ENCODE measurements around the gene CGB2. TPM values are rescaled to one million over a fixed set of nuclear protein-coding genes. Genes with fewer than 3 reads are reported as not detected.

Gene CGB2
- total RNA-seq, 3 donors from 2014 or later (not counting 1 experiment from before 2014, with no cell fraction given) = not detected

GRCh38 chr19:49004964-49005614 is 26.6 kb upstream of the CGB2 start:
- ATAC-seq = no peak
- Mint-ChIP-seq H3K9me3 (no peaks in the 10 kb centered on the region), H3K4me3 (no peak overlapping the region), H3K36me3 (no peaks in the 10 kb centered on the region), H3K4me1 (no peaks in the 10 kb centered on the region), H3K27ac (no peak overlapping the region), H3K27me3 (ENCODE audit: low read depth in 2 of 2) (no peaks in the 10 kb centered on the region)
- Histone ChIP-seq H3K4me3 (ENCODE audit: low read length) (no peak overlapping the region), H3K27me3 (ENCODE audit: control insufficient read depth, insufficient read depth, low read length) (no peaks in the 10 kb centered on the region), H3K4me1 (ENCODE audit: control insufficient read depth, insufficient read depth, low read length) (no peaks in the 10 kb centered on the region), H3K9me3 (ENCODE audit: control insufficient read depth, insufficient read depth, low read length) (no peaks in the 10 kb centered on the region), H3K27ac (ENCODE audit: low read length) (no peak overlapping the region), H3K36me3 (ENCODE audit: control insufficient read depth, insufficient read depth, low read length) (peaks cover 39% of the 10 kb centered on the region)
- TF ChIP-seq CTCF (IDR thresholded peaks at IDR 0.05) = no peak
- WGBS (ENCODE audit: insufficient coverage) = 96% methylated on average over 7 of the region's 7 CpGs
- intact Hi-C loops (cut with micrococcal nuclease) = no loop called here
- DNase-seq = no peak

DNA sequence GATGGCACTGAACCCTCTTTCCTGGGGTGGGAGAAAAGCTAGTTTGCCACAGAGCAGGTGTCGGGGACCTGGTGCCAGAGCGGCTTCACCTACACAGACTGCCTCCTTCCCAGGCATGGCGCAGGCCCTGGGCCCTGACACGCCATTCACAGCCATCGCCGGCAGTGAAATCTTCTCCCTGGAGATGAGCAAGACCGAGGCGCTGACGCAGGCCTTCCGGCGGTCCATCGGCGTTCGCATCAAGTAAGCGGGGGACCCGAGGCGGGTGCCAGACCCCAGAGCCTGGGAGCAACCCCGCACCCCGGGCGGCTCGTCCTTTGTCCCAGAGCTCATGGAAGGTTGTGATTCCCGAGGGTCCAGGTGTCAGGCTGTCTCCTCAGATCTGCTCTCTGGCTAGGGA is 24.8 kb upstream of the CGB2 start:
- no peaks in the 10 kb centered on the region for H3K27me3 ChIP-seq (ENCODE audit: control insufficient read depth, insufficient read depth, low read length)

GRCh38 chr19:49009828-49010227 is 21.9 kb upstream of the CGB2 start:
- no peak for TF ChIP-seq CTCF (IDR thresholded peaks at IDR 0.05)
- Histone ChIP-seq H3K27ac (ENCODE audit: low read length) (no peak overlapping the region), H3K36me3 (ENCODE audit: control insufficient read depth, insufficient read depth, low read length) (peaks cover 45% of the 10 kb centered on the region), H3K9me3 (ENCODE audit: control insufficient read depth, insufficient read depth, low read length) (no peaks in the 10 kb centered on the region), H3K4me3 (ENCODE audit: low read length) (no peak overlapping the region), H3K27me3 (ENCODE audit: control insufficient read depth, insufficient read depth, low read length) (no peaks in the 10 kb centered on the region), H3K4me1 (ENCODE audit: control insufficient read depth, insufficient read depth, low read length) (no peaks in the 10 kb centered on the region)
- no peaks in the 10 kb centered on the region for H3K27me3 Mint-ChIP-seq (ENCODE audit: low read depth in 2 of 2)
- DNase-seq = no peak
- intact Hi-C loops (cut with micrococcal nuclease) = no loop called here
- H3K4me1 Mint-ChIP-seq = no peaks in the 10 kb centered on the region
- no peak for ATAC-seq
- no peaks in the 10 kb centered on the region for H3K9me3 Mint-ChIP-seq
- H3K36me3 Mint-ChIP-seq = no peaks in the 10 kb centered on the region
- no peak overlapping the region for H3K27ac Mint-ChIP-seq
- H3K4me3 Mint-ChIP-seq = no peak overlapping the region
- 95% methylated on average over 18 of the region's 18 CpGs for WGBS (ENCODE audit: insufficient coverage)

More for the DNA sequence above, 24.8 kb upstream of the CGB2 start:
- 98% methylated on average over 22 of the region's 22 CpGs for WGBS (ENCODE audit: insufficient coverage)
- no peak for DNase-seq
- Mint-ChIP-seq H3K4me1 (no peaks in the 10 kb centered on the region), H3K27ac (no peak overlapping the region), H3K27me3 (ENCODE audit: low read depth in 2 of 2) (no peaks in the 10 kb centered on the region), H3K4me3 (no peak overlapping the region), H3K36me3 (no peaks in the 10 kb centered on the region), H3K9me3 (no peaks in the 10 kb centered on the region)
- intact Hi-C loops (cut with micrococcal nuclease) = no loop called here
- TF ChIP-seq CTCF (IDR thresholded peaks at IDR 0.05) = no peak
- Histone ChIP-seq H3K27ac (ENCODE audit: low read length) (no peak overlapping the region), H3K4me1 (ENCODE audit: control insufficient read depth, insufficient read depth, low read length) (no peaks in the 10 kb centered on the region), H3K36me3 (ENCODE audit: control insufficient read depth, insufficient read depth, low read length) (peaks cover 55% of the 10 kb centered on the region), H3K4me3 (ENCODE audit: low read length) (no peak overlapping the region), H3K9me3 (ENCODE audit: control insufficient read depth, insufficient read depth, low read length) (no peaks in the 10 kb centered on the region)
- ATAC-seq = no peak

- H3K4me3 ChIP-seq (ENCODE audit: low read length) = no peak overlapping the region
- no peak for DNase-seq
- intact Hi-C loops (cut with micrococcal nuclease) = no loop called here
- no peaks in the 10 kb centered on the region for H3K9me3 ChIP-seq (ENCODE audit: control insufficient read depth, insufficient read depth, low read length)
- H3K4me1 ChIP-seq (ENCODE audit: control insufficient read depth, insufficient read depth, low read length) = no peaks in the 10 kb centered on the region
- H3K27ac ChIP-seq (ENCODE audit: low read length) = no peak overlapping the region
- no peaks in the 10 kb centered on the region for H3K36me3 Mint-ChIP-seq
- H3K27me3 Mint-ChIP-seq (ENCODE audit: low read depth in 2 of 2) = no peaks in the 10 kb centered on the region
- WGBS (ENCODE audit: insufficient coverage) = 92% methylated on average over 18 of the region's 18 CpGs
- no peaks in the 10 kb centered on the region for H3K27me3 ChIP-seq (ENCODE audit: control insufficient read depth, insufficient read depth, low read length)
- no peaks in the 10 kb centered on the region for H3K4me1 Mint-ChIP-seq
- no peak for TF ChIP-seq CTCF (IDR thresholded peaks at IDR 0.05)
- no peak for ATAC-seq
- peaks cover 41% of the 10 kb centered on the region for H3K36me3 ChIP-seq (ENCODE audit: control insufficient read depth, insufficient read depth, low read length)
- H3K27ac Mint-ChIP-seq = no peak overlapping the region
- H3K9me3 Mint-ChIP-seq = no peaks in the 10 kb centered on the region
- no peak overlapping the region for H3K4me3 Mint-ChIP-seq
Measured at GRCh38 chr19:49010453-49010852, 21.2 kb upstream of the CGB2 start.

Data from natural killer cell (primary cell).